GM12873 (cell line): ENCODE measurements around the gene TNS1.

ENCODE experiments used
- CTCF ChIP-seq: IDR thresholded peaks from 2 replicates; pipeline ENCODE4 v1.5.1; 2012; ENCODE audit warnings: low read depth, mild to moderate bottlenecking, moderate library complexity, low read length, control low read depth; ENCODE audit not compliant: insufficient read depth; ENCODE audit errors: missing control alignments

Gene TNS1

GRCh38 chr2:217979151-217979811, 23.5 kb downstream of the TNS1 start:
- TF ChIP-seq CTCF: no peak

- TF ChIP-seq CTCF: no peak
Measured at GRCh38 chr2:217978536-217979150, 24.2 kb downstream of the TNS1 start.

- no peak for TF ChIP-seq CTCF
Measured at GRCh38 chr2:217977840-217978535, 24.8 kb downstream of the TNS1 start.

- TF ChIP-seq CTCF: no peak
Measured at GRCh38 chr2:217976301-217976700, 26.5 kb downstream of the TNS1 start.

GRCh38 chr2:217975626-217976025, 27.2 kb downstream of the TNS1 start:
- no peak for TF ChIP-seq CTCF

- TF ChIP-seq CTCF: no peak
Measured at GRCh38 chr2:217974389-217975005, 28.3 kb downstream of the TNS1 start.
